Liver (tissue), 9 donors: ENCODE data around the gene MMP25. TPM values are rescaled to one million over a fixed set of nuclear protein-coding genes. Genes with fewer than 3 reads are reported as not detected.

Experiments
- DNase-seq: peaks from one replicate; pipeline ENCODE4 v3.0.0-alpha.2; 2017; ENCODE audit warnings: low spot score
- H3K27ac ChIP-seq, 2 donors: one replicate each; pipeline ENCODE4 v1.7.0; 2013; ENCODE audit warnings: inconsistent platforms in 2 of 2, low read length in 2 of 2, control low read depth in 1 of 2, low read depth in 1 of 2, mild to moderate bottlenecking in 1 of 2
- H3K27me3 ChIP-seq, 4 donors: one replicate each; pipeline versions ENCODE4 v1.6.1 to v1.7.0; 2013; ENCODE audit warnings: low read length in 3 of 4, inconsistent platforms in 1 of 4, mild to moderate bottlenecking in 1 of 4, moderate library complexity in 1 of 4; ENCODE audit not compliant: control insufficient read depth in 4 of 4, insufficient read depth in 4 of 4
- H3K36me3 ChIP-seq, 4 donors: one replicate each; pipeline versions ENCODE4 v1.6.1 to v1.7.0; 2013; ENCODE audit warnings: low read length in 3 of 4, mild to moderate bottlenecking in 3 of 4, low read depth in 1 of 4, moderate library complexity in 1 of 4; ENCODE audit not compliant: control insufficient read depth in 4 of 4, insufficient read depth in 3 of 4
- H3K4me1 ChIP-seq, 4 donors: one replicate each; pipeline versions ENCODE4 v1.6.1 to v1.7.0; 2013; ENCODE audit warnings: low read length in 3 of 4, mild to moderate bottlenecking in 3 of 4, moderate library complexity in 1 of 4; ENCODE audit not compliant: control insufficient read depth in 4 of 4, insufficient read depth in 4 of 4
- H3K4me3 ChIP-seq, 3 donors: one replicate each; pipeline versions ENCODE4 v1.6.1 to v1.7.0; 2013; ENCODE audit warnings: low read length in 3 of 3, control low read depth in 1 of 3, low read depth in 1 of 3, mild to moderate bottlenecking in 1 of 3
- H3K9ac ChIP-seq, 2 donors: one replicate each; pipeline ENCODE4 v1.7.0; 2013; ENCODE audit warnings: low read length in 2 of 2, mild to moderate bottlenecking in 2 of 2, moderate library complexity in 2 of 2, control low read depth in 1 of 2, low read depth in 1 of 2
- H3K9me3 ChIP-seq, 4 donors: one replicate each; pipeline versions ENCODE4 v1.6.1 to v1.7.0; 2013; ENCODE audit warnings: low read length in 3 of 4; ENCODE audit not compliant: control insufficient read depth in 4 of 4
- ATF3 ChIP-seq: IDR thresholded peaks from 2 replicates; pipeline ENCODE4 v1.6.1; 2016; ENCODE audit warnings: antibody characterized with exemption
- CTCF ChIP-seq: fragments of 150-350 bp; IDR thresholded peaks from 2 replicates; pipeline ENCODE4 v1.5.1; 2017; ENCODE audit warnings: improper control_type of control experiment, low read depth, low read length; ENCODE audit not compliant: missing input control
- EGR1 ChIP-seq, 2 donors: IDR thresholded peaks; 2 replicates each; pipeline ENCODE4 v1.6.1; 2016 to 2018; ENCODE audit warnings: antibody characterized with exemption in 2 of 2, low read depth in 2 of 2
- FOXA1 ChIP-seq: IDR thresholded peaks from 2 replicates; pipeline ENCODE4 v1.6.1; 2016; ENCODE audit warnings: antibody characterized with exemption
- FOXA2 ChIP-seq: IDR thresholded peaks from 2 replicates; pipeline ENCODE4 v1.6.1; 2016; ENCODE audit warnings: antibody characterized with exemption
- GABPA ChIP-seq, 2 donors: IDR thresholded peaks in 1 of 2; conservative IDR thresholded peaks in 1 of 2; 2 replicates each; pipeline ENCODE4 v1.6.1; 2016; ENCODE audit warnings: antibody characterized with exemption in 2 of 2, mild to moderate bottlenecking in 1 of 2, moderate library complexity in 1 of 2
- HNF4A ChIP-seq, 2 donors: conservative IDR thresholded peaks; 2 replicates each; pipeline ENCODE4 v1.6.1; 2016; ENCODE audit warnings: antibody characterized with exemption in 2 of 2, mild to moderate bottlenecking in 2 of 2
- HNF4G ChIP-seq: IDR thresholded peaks from 2 replicates; pipeline ENCODE4 v1.6.1; 2016; ENCODE audit warnings: antibody characterized with exemption
- JUND ChIP-seq, 2 donors: IDR thresholded peaks; 2 replicates each; pipeline ENCODE4 v1.6.1; 2016; ENCODE audit warnings: antibody characterized with exemption in 2 of 2
- NR2F2 ChIP-seq: IDR thresholded peaks from 2 replicates; pipeline ENCODE4 v1.6.1; 2016; ENCODE audit warnings: antibody characterized with exemption
- RAD21 ChIP-seq, 2 donors: IDR thresholded peaks; 2 replicates each; pipeline ENCODE4 v1.6.1; 2016; ENCODE audit warnings: antibody characterized with exemption in 2 of 2, mild to moderate bottlenecking in 2 of 2
- REST ChIP-seq: IDR thresholded peaks from 2 replicates; pipeline ENCODE4 v1.6.1; 2016; ENCODE audit warnings: antibody characterized with exemption, mild to moderate bottlenecking
- RXRA ChIP-seq, 2 donors: IDR thresholded peaks; 2 replicates each; pipeline ENCODE4 v1.6.1; 2017 to 2018; ENCODE audit warnings: antibody characterized with exemption in 2 of 2, mild to moderate bottlenecking in 1 of 2
- YY1 ChIP-seq: IDR thresholded peaks from 2 replicates; pipeline ENCODE4 v1.6.1; 2016; ENCODE audit warnings: antibody characterized with exemption, mild to moderate bottlenecking
- ZBTB33 ChIP-seq: IDR thresholded peaks from 2 replicates; pipeline ENCODE4 v1.6.1; 2016; ENCODE audit warnings: antibody characterized with exemption
- WGBS: extraction: QIAGEN DNeasy Blood & Tissue Kit; methylation state at CpG from one replicate; pipeline ENCODE4 v1.1.7; 2013; 5-methylcytosine and 5-hydroxymethylcytosine counted together
- polyA plus RNA-seq, 2 donors: library from polyadenylated mRNA; stranded (reverse) in 1 of 2; unstranded in 1 of 2; fragments of 200-250 nt in 1 of 2; fragments of >200 nt in 1 of 2; fragmentation: Nextera tagmentation in 1 of 2; extraction: Ambion mirVana in 1 of 2; gene quantifications; one replicate each; pipeline versions ENCODE4 v1.2.1 to v1.2.3, GENCODE V29; 2013 to 2015
- total RNA-seq, 2 donors: library from RNA; depleted of rRNA; stranded (reverse); fragments of >200 nt; gene quantifications; one replicate each; pipeline ENCODE4 v1.2.3, GENCODE V29; 2014
- TF ChIP-seq, protein P1 (sequence below): IDR thresholded peaks from 2 replicates; pipeline ENCODE4 v1.6.1; 2016; ENCODE audit warnings: antibody characterized with exemption
- donor health status: healthy.
- donor health status: healthy.
- donor health status: healthy.
- donor health status: healthy.
- donor health status: healthy.

The MMP25 gene
- total and polyA plus RNA-seq, 4 donors = 0.47 to 2.7 (median 0.96) TPM

DNA sequence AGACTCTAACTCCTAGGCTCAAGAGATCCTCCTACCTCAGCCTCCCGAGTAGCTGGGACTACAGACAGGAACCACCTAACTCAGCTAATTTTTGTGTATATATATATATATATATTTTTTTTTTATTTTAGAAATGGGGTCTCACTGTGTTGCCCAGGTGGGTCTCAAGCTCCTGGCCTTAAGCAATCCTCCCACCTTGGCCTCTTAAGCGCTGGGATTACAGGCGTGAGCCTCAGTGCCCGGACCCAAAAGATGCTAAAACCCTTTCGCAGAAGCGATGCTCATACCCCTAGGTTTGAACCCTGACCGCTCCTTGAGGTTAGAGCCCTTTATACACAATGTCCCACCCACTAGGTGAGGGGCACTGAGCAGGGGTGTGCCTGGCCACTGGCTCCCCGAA, 35.9 kb upstream of the MMP25 start:
- Histone ChIP-seq H3K9ac (no peak overlapping the region), H3K9me3 (no peaks in the 10 kb centered on the region), H3K4me3 (no peak overlapping the region), H3K27me3 (no peaks in the 10 kb centered on the region), H3K27ac (no peak overlapping the region), H3K4me1 (peaks cover 22 to 53% (median 34%) of the 10 kb centered on the region in 4 donors), H3K36me3 (no peaks in the 10 kb centered on the region)
- TF ChIP-seq, protein P1, sequence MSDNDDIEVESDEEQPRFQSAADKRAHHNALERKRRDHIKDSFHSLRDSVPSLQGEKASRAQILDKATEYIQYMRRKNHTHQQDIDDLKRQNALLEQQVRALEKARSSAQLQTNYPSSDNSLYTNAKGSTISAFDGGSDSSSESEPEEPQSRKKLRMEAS = no peak
- TF ChIP-seq GABPA (IDR thresholded peaks at IDR 0.05 in 1 of 2, conservative IDR thresholded peaks at IDR 0.05 in 1 of 2) (no peak), FOXA1 (no peak), HNF4G (no peak), CTCF (no peak), REST (no peak), NR2F2 (no peak), ATF3 (no peak), EGR1 (IDR thresholded peaks at IDR 0.05; ENCODE audit: low read depth in 2 of 2) (no peak), YY1 (no peak)
- WGBS = 95% methylated on average over 8 of the region's 8 CpGs
- DNase-seq = no peak

DNA sequence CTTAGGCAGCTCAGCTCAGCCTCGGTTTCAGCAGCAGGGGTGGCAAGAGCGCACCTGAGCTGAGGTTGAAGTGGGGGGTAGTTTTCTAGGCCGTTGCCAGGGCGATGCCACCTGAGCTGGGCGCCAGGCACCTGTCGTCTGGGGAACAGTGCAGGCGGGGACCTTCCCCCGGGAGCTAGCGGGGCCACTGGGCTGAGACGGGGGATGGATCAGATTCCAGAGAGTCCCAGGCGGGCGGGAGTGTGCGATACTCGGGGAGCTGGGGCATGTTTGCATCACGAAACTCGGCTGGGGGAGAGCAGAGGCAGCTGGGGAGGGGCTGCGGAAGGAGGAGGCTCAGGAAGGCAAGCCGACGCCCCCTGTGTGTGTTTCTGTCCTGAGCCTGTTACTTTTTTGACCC, 34.1 kb upstream of the MMP25 start:
- H3K9me3 ChIP-seq = no peaks in the 10 kb centered on the region
- peaks cover 12 to 38% (median 22%) of the 10 kb centered on the region in 4 donors for H3K4me1 ChIP-seq
- H3K9ac ChIP-seq = no peak overlapping the region
- H3K27me3 ChIP-seq = no peaks in the 10 kb centered on the region
- WGBS = 59% methylated on average over 19 of the region's 19 CpGs
- TF ChIP-seq FOXA2 (no peak), ATF3 (no peak), HNF4A (conservative IDR thresholded peaks at IDR 0.05) (no peak), RAD21 (IDR thresholded peaks at IDR 0.05) (no peak), RXRA (IDR thresholded peaks at IDR 0.05) (no peak), ZBTB33 (no peak), GABPA (IDR thresholded peaks at IDR 0.05 in 1 of 2, conservative IDR thresholded peaks at IDR 0.05 in 1 of 2) (no peak), REST (no peak), NR2F2 (no peak), JUND (IDR thresholded peaks at IDR 0.05) (no peak), YY1 (no peak), FOXA1 (no peak)
- TF ChIP-seq, protein P1 = no peak
- H3K36me3 ChIP-seq = no peaks in the 10 kb centered on the region
- no peak overlapping the region for H3K27ac ChIP-seq
- no peak for DNase-seq
- H3K4me3 ChIP-seq = no peak overlapping the region
